HepG2 (cell line): ENCODE results near the gene MSI2. TPM values are rescaled to one million over a fixed set of nuclear protein-coding genes. Genes with fewer than 3 reads are reported as not detected.

Experiments
- ATAC-seq: fragments of 200-7000 bp; cut with Tn5 transposase; 3 replicates; pipeline ENCODE4 v1.9.1; 2020; ENCODE audit warnings: mild to moderate bottlenecking, moderate library complexity
- BruUV-seq: library from RNA; stranded (reverse); fragments of 400-500 nt; replicated peaks from 2 replicates; lab custom pipeline; 2021; lab: Mats Ljungman, UMichigan
- CTCF ChIA-PET: fragments of 300-600 bp; formaldehyde crosslinking; extraction: SDS; loops from one replicate; lab custom pipeline; 2021; ENCODE audit warnings: low total read pairs, inconsistent platforms, low intra/inter-chr PET ratio; lab: Yijun Ruan, JAX
- POLR2A ChIA-PET: fragments of 350-600 bp; sonication (Branson Sonifier 250); formaldehyde crosslinking; loops from one replicate; lab custom pipeline; 2020; ENCODE audit warnings: antibody characterized with exemption, inconsistent platforms; lab: Yijun Ruan, JAX
- DNase-seq: peaks from one replicate; pipeline ENCODE4 v3.0.0-alpha.2; 2015; ENCODE audit warnings: low spot score
- FAIRE-seq: peaks from 3 replicates; lab custom pipeline; 2011; peaks lifted over from hg19 to GRCh38; lab: Jason Lieb, UNC
- H2AFZ ChIP-seq: one replicate; pipeline ENCODE4 v1.6.1; 2011; ENCODE audit warnings: low read length, inconsistent platforms
- H3K27ac ChIP-seq: fragments of 300-600 bp; 3 replicates; pipeline ENCODE4 v1.8.0; 2011; ENCODE audit warnings: mixed run types, mild to moderate bottlenecking, mixed read lengths, low read length, inconsistent platforms; ENCODE audit not compliant: insufficient read depth; ENCODE audit errors: extremely low read length
- H3K27me3 ChIP-seq, 2 experiments: fragments of 200-600 bp in 1 of 2; 2 replicates in 1 of 2; 3 replicates in 1 of 2; pipeline versions ENCODE4 v1.6.0 to v1.8.0; 2011; ENCODE audit warnings: low read length in 2 of 2, mild to moderate bottlenecking in 2 of 2, moderate library complexity in 2 of 2, inconsistent platforms in 1 of 2; ENCODE audit not compliant: insufficient read depth in 2 of 2, control insufficient read depth in 1 of 2
- H3K36me3 ChIP-seq, 2 experiments: fragments of 200-600 bp in 1 of 2; replicated peaks in 1 of 2; 2 replicates in 1 of 2; 3 replicates in 1 of 2; pipeline versions ENCODE4 v1.5.1 to v1.8.0; 2011; ENCODE audit warnings: low read length in 2 of 2, inconsistent platforms in 1 of 2; ENCODE audit not compliant: insufficient read depth in 2 of 2, control insufficient read depth in 1 of 2
- H3K4me1 ChIP-seq: 2 replicates; pipeline ENCODE4 v1.5.1; 2012; ENCODE audit warnings: low read length, inconsistent platforms; ENCODE audit not compliant: insufficient read depth
- H3K4me2 ChIP-seq: 2 replicates; pipeline ENCODE4 v1.6.0; 2011; ENCODE audit warnings: low read depth, low read length, inconsistent platforms
- H3K4me3 ChIP-seq, 3 experiments: fragments of 200-600 bp in 1 of 3; sonication (generic), shearing (Covaris generic) in 1 of 3; replicated peaks in 1 of 3; 2 replicates each; pipeline ENCODE4 v1.5.1; 2011 to 2016; ENCODE audit warnings: low read length in 3 of 3, inconsistent platforms in 2 of 3, low read depth in 2 of 3, mild to moderate bottlenecking in 2 of 3, control low read depth in 1 of 3, mixed read lengths in 1 of 3; ENCODE audit not compliant: insufficient read depth in 1 of 3
- H3K79me2 ChIP-seq: one replicate; pipeline ENCODE4 v1.6.1; 2011; ENCODE audit warnings: low read length, inconsistent platforms; ENCODE audit not compliant: insufficient read depth
- H3K9ac ChIP-seq: 2 replicates; pipeline ENCODE4 v1.6.0; 2011; ENCODE audit warnings: mild to moderate bottlenecking, low read depth, low read length, inconsistent platforms; ENCODE audit not compliant: insufficient read depth
- H3K9me3 ChIP-seq: 2 replicates; pipeline ENCODE4 v1.5.1; 2012; ENCODE audit warnings: mild to moderate bottlenecking, low read length
- H4K20me1 ChIP-seq: 2 replicates; pipeline ENCODE4 v1.6.0; 2011; ENCODE audit warnings: inconsistent platforms, mild to moderate bottlenecking, low read length, moderate library complexity; ENCODE audit not compliant: insufficient read depth
- CEBPG ChIP-seq: IDR thresholded peaks from 2 replicates; pipeline ENCODE4 v1.6.1; 2016
- KAT8 ChIP-seq: IDR thresholded peaks from 2 replicates; pipeline ENCODE4 v1.6.1; 2016; ENCODE audit warnings: missing genetic modification reagents, missing compliant biosample characterization
- MAF1 ChIP-seq: sonication (generic); formaldehyde crosslinking; IDR thresholded peaks from 2 replicates; pipeline ENCODE4 v1.5.0; 2020; ENCODE audit warnings: missing genetic modification reagents, borderline replicate concordance
- NCOA1 ChIP-seq: sonication (generic); formaldehyde crosslinking; IDR thresholded peaks from 2 replicates; pipeline ENCODE4 v1.9.0; 2021; ENCODE audit warnings: missing genetic modification reagents
- RBM22 ChIP-seq: fragments of 200-400 bp; formaldehyde crosslinking; optimal IDR thresholded peaks from 2 replicates; pipeline ENCODE3; 2017; ENCODE audit warnings: mild to moderate bottlenecking, low read length, moderate library complexity
- ZNF333 ChIP-seq: sonication (generic); formaldehyde crosslinking; IDR thresholded peaks from 2 replicates; pipeline ENCODE4 v1.4.0; 2020; ENCODE audit warnings: mild to moderate bottlenecking, missing genetic modification reagents, borderline replicate concordance
- ZNF629 ChIP-seq: sonication (generic); formaldehyde crosslinking; conservative IDR thresholded peaks from 2 replicates; pipeline ENCODE4 v1.5.0; 2020; ENCODE audit warnings: missing genetic modification reagents
- ZNF737 ChIP-seq: sonication (generic); formaldehyde crosslinking; IDR thresholded peaks from 2 replicates; pipeline ENCODE4 v1.5.0; 2020; ENCODE audit warnings: missing genetic modification reagents, mild to moderate bottlenecking, borderline replicate concordance
- WGBS: methylation state at CpG from one replicate; pipeline ENCODE4 v1.1.6; 2017; ENCODE audit warnings: low lambda C conversion rate; 5-methylcytosine and 5-hydroxymethylcytosine counted together
- in situ Hi-C: cut with HindIII; loops from 2 replicates; pipeline ENCODE4 v1.10.0; 2017; ENCODE audit warnings: low pct_unique_long_range_greater_than_20kb; ENCODE audit not compliant: extremely low pct_ligation_motif_present
- intact Hi-C: fragments of 100-400 bp; cut with micrococcal nuclease; formaldehyde crosslinking; loops from one replicate; pipeline ENCODE4 v1.10.0; 2022; ENCODE audit not compliant: unreplicated experiment
- polyA plus RNA-seq, 8 experiments: library from polyadenylated mRNA; depleted of rRNA in 3 of 8; stranded (reverse) in 7 of 8; unstranded in 1 of 8; fragments of >200 nt; fragmentation: Illumina TruSeq in 4 of 8; extraction: Trizol in 4 of 8; gene quantifications; 2 replicates each; pipeline versions ENCODE4 v1.2.1 to v1.2.3, GENCODE V29; 2011 to 2016; ENCODE audit warnings: low read depth in 4 of 8, missing spikeins in 1 of 8, mixed read lengths in 1 of 8; ENCODE audit not compliant: insufficient read depth in 1 of 8
- total RNA-seq, 5 experiments: library from RNA; depleted of rRNA; stranded (reverse); fragments of >200 nt; fragmentation: Illumina TruSeq; extraction: Trizol; gene quantifications; 2 replicates each; pipeline ENCODE4 v1.2.3, GENCODE V29; 2016; ENCODE audit warnings: low read depth in 1 of 5
- TF ChIP-seq, protein P1 (sequence below): sonication (generic); formaldehyde crosslinking; IDR thresholded peaks from 2 replicates; pipeline ENCODE4 v1.4.0; 2020; ENCODE audit warnings: missing genetic modification reagents, mild to moderate bottlenecking, borderline replicate concordance
- TF ChIP-seq, protein P2 (sequence below): sonication (generic); formaldehyde crosslinking; IDR thresholded peaks from 2 replicates; pipeline ENCODE4 v1.4.0; 2020; ENCODE audit warnings: missing genetic modification reagents, mild to moderate bottlenecking, borderline replicate concordance
- TF ChIP-seq, protein P3 (sequence below): sonication (generic); formaldehyde crosslinking; IDR thresholded peaks from 2 replicates; pipeline ENCODE4 v1.5.0; 2020; ENCODE audit warnings: missing genetic modification reagents, mild to moderate bottlenecking, borderline replicate concordance
- TF ChIP-seq, protein P4 (sequence below): sonication (generic); formaldehyde crosslinking; IDR thresholded peaks from 2 replicates; pipeline ENCODE4 v1.5.0; 2020; ENCODE audit warnings: missing genetic modification reagents
- TF ChIP-seq, protein P5 (sequence below): sonication (generic); formaldehyde crosslinking; IDR thresholded peaks from 2 replicates; pipeline ENCODE4 v1.5.1; 2020; ENCODE audit warnings: missing genetic modification reagents, mild to moderate bottlenecking, borderline replicate concordance

MSI2 gene
- total and polyA plus RNA-seq, 2 of the 13 experiments (the other 11 are each of a cell fraction or from before 2014, with no cell fraction given), result 77.5 to 78.4 TPM

DNA sequence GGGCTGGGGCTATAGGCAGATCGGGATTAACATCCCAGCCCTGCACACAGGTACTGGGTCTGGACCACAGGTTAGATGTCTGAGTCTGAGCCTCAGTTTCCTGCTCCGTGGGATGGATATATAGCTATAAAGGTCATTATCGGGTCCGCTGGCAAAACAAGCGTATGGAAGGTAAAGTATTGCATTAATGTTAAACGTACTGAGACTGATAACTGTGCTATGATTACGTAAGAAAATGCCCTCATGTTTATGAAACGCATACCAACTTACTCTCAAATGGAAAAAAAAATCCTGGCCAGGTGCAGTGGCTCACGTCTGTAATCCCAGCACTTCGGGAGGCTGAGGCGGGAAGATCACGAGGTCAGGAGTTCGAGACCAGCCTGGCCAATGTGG, 353.6 kb downstream of the MSI2 start:
- H3K27me3 ChIP-seq, result no peaks in the 10 kb centered on the region
- ChIA-PET POLR2A (interaction anchor here (1.1 to 1.4 kb wide), 3 partner anchors 32 to 242 kb away, joined by 3 to 9 read pairs (median 7); no protein-coding TSS in a partner anchor), CTCF (interaction anchor here (1.4 to 1.6 kb wide), 2 partner anchors 12 to 366 kb away, joined by 4 to 5 read pairs; no protein-coding TSS in a partner anchor)
- no peaks in the 10 kb centered on the region for H3K9me3 ChIP-seq
- peaks cover 34% of the 10 kb centered on the region for H3K4me1 ChIP-seq
- no peak overlapping the region for H2AFZ ChIP-seq
- no peaks in the 10 kb centered on the region; the same call in 1 of the 2 replicates for H4K20me1 ChIP-seq
- ATAC-seq, result no peak
- whole genome bisulfite sequencing, result 58% methylated on average over 13 of the region's 13 CpGs
- intact Hi-C loops, result loop anchor here (1.0 to 10.0 kb wide), 6 partner anchors 41 to 365 kb away; partner anchors contain the start of gene CCDC182
- H3K9ac ChIP-seq, result peak overlapping the region; percentile 44; the same call in 1 of the 2 replicates
- H3K36me3 ChIP-seq, result peaks cover 4% of the 10 kb centered on the region in 2 experiments; a peak in 4 of 5 replicates
- BruUV-seq, result no TSS peak
- no peaks in the 10 kb centered on the region for H3K79me2 ChIP-seq
- peak; percentile 50 for DNase-seq
- FAIRE-seq, result no peak
- H3K4me3 ChIP-seq, result peak overlapping the region in 1 of 3 experiments; percentile 45; a peak in 1 of 6 replicates
- H3K4me2 ChIP-seq, result peak overlapping the region; percentile 62
- H3K27ac ChIP-seq, result peak overlapping the region; percentile 74
- in situ Hi-C loops, result loop anchor here (10.0 kb wide), 1 partner anchor 475 kb away; no protein-coding TSS in a partner anchor
- TF ChIP-seq KAT8 (no peak), RBM22 (no peak), NCOA1 (0 out of 2 replicates have a peak, but pooled peaks have one; percentile 44), ZNF333 (peak; percentile 63; the same call in 1 of the 2 replicates), MAF1 (CRISPR knock-in tag) (no peak), CEBPG (CRISPR knock-in tag) (peak; percentile 64), ZNF737 (no peak), ZNF629 (CRISPR knock-in tag) (peak; percentile 75)
- TF ChIP-seq, protein P1, sequence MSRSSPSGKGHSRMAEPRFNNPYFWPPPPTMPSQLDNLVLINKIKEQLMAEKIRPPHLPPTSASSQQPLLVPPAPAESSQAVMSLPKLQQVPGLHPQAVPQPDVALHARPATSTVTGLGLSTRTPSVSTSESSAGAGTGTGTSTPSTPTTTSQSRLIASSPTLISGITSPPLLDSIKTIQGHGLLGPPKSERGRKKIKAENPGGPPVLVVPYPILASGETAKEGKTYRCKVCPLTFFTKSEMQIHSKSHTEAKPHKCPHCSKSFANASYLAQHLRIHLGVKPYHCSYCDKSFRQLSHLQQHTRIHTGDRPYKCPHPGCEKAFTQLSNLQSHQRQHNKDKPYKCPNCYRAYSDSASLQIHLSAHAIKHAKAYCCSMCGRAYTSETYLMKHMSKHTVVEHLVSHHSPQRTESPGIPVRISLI, result peak; percentile 44; the same call in 1 of the 2 replicates
- TF ChIP-seq, protein P2, sequence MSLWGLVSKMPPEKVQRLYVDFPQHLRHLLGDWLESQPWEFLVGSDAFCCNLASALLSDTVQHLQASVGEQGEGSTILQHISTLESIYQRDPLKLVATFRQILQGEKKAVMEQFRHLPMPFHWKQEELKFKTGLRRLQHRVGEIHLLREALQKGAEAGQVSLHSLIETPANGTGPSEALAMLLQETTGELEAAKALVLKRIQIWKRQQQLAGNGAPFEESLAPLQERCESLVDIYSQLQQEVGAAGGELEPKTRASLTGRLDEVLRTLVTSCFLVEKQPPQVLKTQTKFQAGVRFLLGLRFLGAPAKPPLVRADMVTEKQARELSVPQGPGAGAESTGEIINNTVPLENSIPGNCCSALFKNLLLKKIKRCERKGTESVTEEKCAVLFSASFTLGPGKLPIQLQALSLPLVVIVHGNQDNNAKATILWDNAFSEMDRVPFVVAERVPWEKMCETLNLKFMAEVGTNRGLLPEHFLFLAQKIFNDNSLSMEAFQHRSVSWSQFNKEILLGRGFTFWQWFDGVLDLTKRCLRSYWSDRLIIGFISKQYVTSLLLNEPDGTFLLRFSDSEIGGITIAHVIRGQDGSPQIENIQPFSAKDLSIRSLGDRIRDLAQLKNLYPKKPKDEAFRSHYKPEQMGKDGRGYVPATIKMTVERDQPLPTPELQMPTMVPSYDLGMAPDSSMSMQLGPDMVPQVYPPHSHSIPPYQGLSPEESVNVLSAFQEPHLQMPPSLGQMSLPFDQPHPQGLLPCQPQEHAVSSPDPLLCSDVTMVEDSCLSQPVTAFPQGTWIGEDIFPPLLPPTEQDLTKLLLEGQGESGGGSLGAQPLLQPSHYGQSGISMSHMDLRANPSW (CRISPR knock-in tag), result 0 out of 2 replicates have a peak, but pooled peaks have one; percentile 37
- TF ChIP-seq, protein P3, sequence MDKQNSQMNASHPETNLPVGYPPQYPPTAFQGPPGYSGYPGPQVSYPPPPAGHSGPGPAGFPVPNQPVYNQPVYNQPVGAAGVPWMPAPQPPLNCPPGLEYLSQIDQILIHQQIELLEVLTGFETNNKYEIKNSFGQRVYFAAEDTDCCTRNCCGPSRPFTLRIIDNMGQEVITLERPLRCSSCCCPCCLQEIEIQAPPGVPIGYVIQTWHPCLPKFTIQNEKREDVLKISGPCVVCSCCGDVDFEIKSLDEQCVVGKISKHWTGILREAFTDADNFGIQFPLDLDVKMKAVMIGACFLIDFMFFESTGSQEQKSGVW (CRISPR knock-in tag), result no peak
- TF ChIP-seq, protein P4, sequence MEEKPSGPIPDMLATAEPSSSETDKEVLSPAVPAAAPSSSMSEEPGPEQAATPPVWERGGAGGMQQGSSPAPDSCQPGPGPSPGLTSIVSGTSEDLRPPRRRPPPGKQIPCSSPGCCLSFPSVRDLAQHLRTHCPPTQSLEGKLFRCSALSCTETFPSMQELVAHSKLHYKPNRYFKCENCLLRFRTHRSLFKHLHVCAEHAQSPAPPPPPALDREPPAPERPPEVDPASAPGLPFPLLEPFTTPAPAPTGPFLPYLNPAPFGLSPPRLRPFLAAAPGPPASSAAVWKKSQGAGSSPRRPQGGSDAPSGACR (CRISPR knock-in tag), result peak; percentile 18; the same call in 1 of the 2 replicates
- TF ChIP-seq, protein P5, sequence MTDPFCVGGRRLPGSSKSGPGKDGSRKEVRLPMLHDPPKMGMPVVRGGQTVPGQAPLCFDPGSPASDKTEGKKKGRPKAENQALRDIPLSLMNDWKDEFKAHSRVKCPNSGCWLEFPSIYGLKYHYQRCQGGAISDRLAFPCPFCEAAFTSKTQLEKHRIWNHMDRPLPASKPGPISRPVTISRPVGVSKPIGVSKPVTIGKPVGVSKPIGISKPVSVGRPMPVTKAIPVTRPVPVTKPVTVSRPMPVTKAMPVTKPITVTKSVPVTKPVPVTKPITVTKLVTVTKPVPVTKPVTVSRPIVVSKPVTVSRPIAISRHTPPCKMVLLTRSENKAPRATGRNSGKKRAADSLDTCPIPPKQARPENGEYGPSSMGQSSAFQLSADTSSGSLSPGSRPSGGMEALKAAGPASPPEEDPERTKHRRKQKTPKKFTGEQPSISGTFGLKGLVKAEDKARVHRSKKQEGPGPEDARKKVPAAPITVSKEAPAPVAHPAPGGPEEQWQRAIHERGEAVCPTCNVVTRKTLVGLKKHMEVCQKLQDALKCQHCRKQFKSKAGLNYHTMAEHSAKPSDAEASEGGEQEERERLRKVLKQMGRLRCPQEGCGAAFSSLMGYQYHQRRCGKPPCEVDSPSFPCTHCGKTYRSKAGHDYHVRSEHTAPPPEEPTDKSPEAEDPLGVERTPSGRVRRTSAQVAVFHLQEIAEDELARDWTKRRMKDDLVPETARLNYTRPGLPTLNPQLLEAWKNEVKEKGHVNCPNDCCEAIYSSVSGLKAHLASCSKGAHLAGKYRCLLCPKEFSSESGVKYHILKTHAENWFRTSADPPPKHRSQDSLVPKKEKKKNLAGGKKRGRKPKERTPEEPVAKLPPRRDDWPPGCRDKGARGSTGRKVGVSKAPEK (CRISPR knock-in tag), result 0 out of 2 replicates have a peak, but pooled peaks have one; percentile 13
